Hepatocyte (in vitro differentiated cells): ENCODE measurements around the gene CHI3L2. TPM values are rescaled to one million over a fixed set of nuclear protein-coding genes. Genes with fewer than 3 reads are reported as not detected.
A peak's percentile ranks its signal among the peaks of the same experiment; 100 is the strongest.

Source experiments
- DNase-seq: peaks from one replicate; pipeline ENCODE4 v3.0.0-alpha.2; 2016; ENCODE audit warnings: low spot score
- H2AFZ ChIP-seq: fragments of 200-600 bp; sonication (generic); 2 replicates; pipeline ENCODE4 v1.6.0; 2016; ENCODE audit warnings: antibody characterized with exemption, mild to moderate bottlenecking
- H3K27ac ChIP-seq: fragments of 200-600 bp; sonication (generic); 2 replicates; pipeline ENCODE4 v1.5.1; 2016; ENCODE audit warnings: mild to moderate bottlenecking
- H3K27me3 ChIP-seq: fragments of 200-600 bp; sonication (generic); 2 replicates; pipeline ENCODE4 v1.6.1; 2016
- H3K36me3 ChIP-seq: fragments of 200-600 bp; sonication (generic); replicated peaks from 2 replicates; pipeline ENCODE4 v1.5.1; 2016; ENCODE audit warnings: low read depth; ENCODE audit not compliant: insufficient read depth
- H3K4me1 ChIP-seq: fragments of 200-600 bp; sonication (generic); 2 replicates; pipeline ENCODE4 v1.5.1; 2016; ENCODE audit warnings: mild to moderate bottlenecking, moderate library complexity; ENCODE audit not compliant: insufficient read depth
- H3K4me2 ChIP-seq: fragments of 200-600 bp; sonication (generic); 2 replicates; pipeline ENCODE4 v1.6.0; 2016
- H3K4me3 ChIP-seq: fragments of 200-600 bp; sonication (generic); 2 replicates; pipeline ENCODE4 v1.5.1; 2016; ENCODE audit warnings: mild to moderate bottlenecking
- H3K79me2 ChIP-seq: fragments of 200-600 bp; sonication (generic); 2 replicates; pipeline ENCODE4 v1.6.0; 2017; ENCODE audit warnings: mild to moderate bottlenecking
- H3K9me2 ChIP-seq: fragments of 200-600 bp; sonication (generic); replicated peaks from 2 replicates; pipeline ENCODE4 v1.6.0; 2017; ENCODE audit warnings: mild to moderate bottlenecking; ENCODE audit not compliant: insufficient read depth
- H3K9me3 ChIP-seq: fragments of 200-600 bp; sonication (generic); 2 replicates; pipeline ENCODE4 v1.5.1; 2016; ENCODE audit warnings: low read depth, mild to moderate bottlenecking
- H4K20me1 ChIP-seq: fragments of 200-600 bp; sonication (generic); 2 replicates; pipeline ENCODE4 v1.6.0; 2016; ENCODE audit warnings: mild to moderate bottlenecking; ENCODE audit not compliant: insufficient read depth, poor library complexity, severe bottlenecking
- EZH2 ChIP-seq: fragments of 200-600 bp; sonication (generic); IDR thresholded peaks from 2 replicates; pipeline ENCODE4 v1.6.1; 2016; ENCODE audit warnings: antibody characterized with exemption, mild to moderate bottlenecking, borderline replicate concordance
- EZH2phosphoT487 ChIP-seq: fragments of 200-600 bp; sonication (generic); IDR thresholded peaks from one replicate; pipeline ENCODE4 v1.6.1; 2018; ENCODE audit warnings: antibody characterized with exemption, mild to moderate bottlenecking, low read depth, moderate library complexity; ENCODE audit not compliant: unreplicated experiment, severe bottlenecking
- WGBS: methylation state at CpG from one replicate; pipeline ENCODE4 v1.1.6; 2016; ENCODE audit warnings: low lambda C conversion rate; ENCODE audit errors: missing lambda C conversion rate; 5-methylcytosine and 5-hydroxymethylcytosine counted together
- polyA plus RNA-seq: library from polyadenylated mRNA; unstranded; fragments of >200 nt; fragmentation: Nextera tagmentation; extraction: Ambion mirVana; gene quantifications from 2 replicates; pipeline ENCODE4 v1.2.1, GENCODE V29; 2016
- total RNA-seq: library from RNA; depleted of rRNA; stranded (reverse); fragments of >200 nt; gene quantifications from 2 replicates; pipeline ENCODE4 v1.2.3, GENCODE V29; 2014
- TF ChIP-seq, protein P1 (sequence below): fragments of 200-600 bp; sonication (generic); IDR thresholded peaks from 2 replicates; pipeline ENCODE4 v1.5.1; 2016; ENCODE audit warnings: antibody characterized with exemption, mild to moderate bottlenecking; ENCODE audit not compliant: poor library complexity

Gene CHI3L2
- total and polyA plus RNA-seq, 2 experiments from 2014 or later = 0.24 to 5.7 TPM

DNA sequence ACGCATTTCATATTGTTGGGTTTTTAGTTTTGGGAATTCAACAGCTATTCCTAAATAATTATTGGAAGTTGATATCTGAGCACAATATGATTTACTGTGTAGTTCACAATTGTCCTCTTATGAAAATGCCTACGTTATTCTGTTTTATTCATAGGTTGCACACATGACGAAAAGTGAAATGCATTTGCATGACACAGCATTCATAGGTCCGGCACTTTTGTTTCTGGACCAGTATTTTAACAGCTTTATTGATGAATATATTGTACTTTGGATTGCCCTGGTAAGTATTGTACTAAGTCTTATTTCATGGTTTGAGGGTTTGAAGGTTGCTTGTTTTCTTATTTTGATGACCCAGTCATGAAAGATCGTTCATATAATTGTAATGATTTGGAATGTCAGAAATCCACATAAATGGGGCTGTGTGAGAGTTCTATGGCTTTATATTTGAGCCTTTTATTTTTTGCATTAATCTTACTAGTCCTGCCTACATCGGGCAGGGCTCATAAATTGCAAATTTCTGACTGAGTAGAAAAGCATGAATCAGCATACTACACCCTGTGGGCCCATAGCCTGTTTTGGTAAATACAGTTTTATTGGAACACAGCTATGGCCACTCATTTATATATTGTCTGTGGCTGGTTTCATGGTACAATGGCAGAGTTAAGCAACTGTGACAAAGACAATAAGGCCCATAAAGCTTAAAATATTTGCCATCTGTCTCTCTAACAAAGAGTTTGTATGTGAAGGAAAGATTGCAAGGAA is 44.0 kb upstream of the CHI3L2 start:
- H3K9me3 ChIP-seq = no peaks in the 10 kb centered on the region
- DNase-seq = no peak
- TF ChIP-seq, protein P1, sequence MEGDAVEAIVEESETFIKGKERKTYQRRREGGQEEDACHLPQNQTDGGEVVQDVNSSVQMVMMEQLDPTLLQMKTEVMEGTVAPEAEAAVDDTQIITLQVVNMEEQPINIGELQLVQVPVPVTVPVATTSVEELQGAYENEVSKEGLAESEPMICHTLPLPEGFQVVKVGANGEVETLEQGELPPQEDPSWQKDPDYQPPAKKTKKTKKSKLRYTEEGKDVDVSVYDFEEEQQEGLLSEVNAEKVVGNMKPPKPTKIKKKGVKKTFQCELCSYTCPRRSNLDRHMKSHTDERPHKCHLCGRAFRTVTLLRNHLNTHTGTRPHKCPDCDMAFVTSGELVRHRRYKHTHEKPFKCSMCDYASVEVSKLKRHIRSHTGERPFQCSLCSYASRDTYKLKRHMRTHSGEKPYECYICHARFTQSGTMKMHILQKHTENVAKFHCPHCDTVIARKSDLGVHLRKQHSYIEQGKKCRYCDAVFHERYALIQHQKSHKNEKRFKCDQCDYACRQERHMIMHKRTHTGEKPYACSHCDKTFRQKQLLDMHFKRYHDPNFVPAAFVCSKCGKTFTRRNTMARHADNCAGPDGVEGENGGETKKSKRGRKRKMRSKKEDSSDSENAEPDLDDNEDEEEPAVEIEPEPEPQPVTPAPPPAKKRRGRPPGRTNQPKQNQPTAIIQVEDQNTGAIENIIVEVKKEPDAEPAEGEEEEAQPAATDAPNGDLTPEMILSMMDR = no peak
- TF ChIP-seq EZH2 = no peak
- TF ChIP-seq EZH2phosphoT487 = no peak

DNA sequence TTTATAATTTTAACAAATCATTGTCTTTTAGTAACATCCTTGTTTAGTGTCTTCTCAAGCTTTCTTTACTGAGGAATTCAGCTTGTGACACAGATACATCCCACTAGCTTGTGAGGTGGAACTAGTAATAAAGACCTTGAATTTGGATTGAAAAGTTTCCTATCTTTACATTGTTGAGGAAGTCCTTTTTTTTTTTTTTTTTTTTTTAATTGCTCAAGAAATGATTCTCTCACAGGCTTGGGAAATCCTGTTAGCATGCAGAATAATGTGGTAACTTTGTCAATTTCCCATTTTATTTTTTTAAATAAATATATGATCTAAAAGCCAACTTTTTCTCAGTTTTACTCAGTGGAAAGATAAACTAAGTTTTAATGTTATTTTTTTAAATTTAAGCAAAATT is 42.9 kb upstream of the CHI3L2 start:
- Histone ChIP-seq H3K4me2 (no peak overlapping the region), H2AFZ (no peak overlapping the region), H3K79me2 (no peaks in the 10 kb centered on the region), H3K36me3 (no peaks in the 10 kb centered on the region), H4K20me1 (no peaks in the 10 kb centered on the region), H3K4me1 (no peaks in the 10 kb centered on the region), H3K4me3 (no peak overlapping the region), H3K9me2 (no peaks in the 10 kb centered on the region), H3K9me3 (no peaks in the 10 kb centered on the region), H3K27ac (no peak overlapping the region), H3K27me3 (no peaks in the 10 kb centered on the region)
- no peak for TF ChIP-seq EZH2phosphoT487
- TF ChIP-seq EZH2 = no peak
- no peak for DNase-seq

More for the DNA sequence above, 44.0 kb upstream of the CHI3L2 start:
- Histone ChIP-seq H3K27ac (no peak overlapping the region), H3K27me3 (no peaks in the 10 kb centered on the region), H3K4me3 (no peak overlapping the region), H3K36me3 (no peaks in the 10 kb centered on the region), H3K79me2 (no peaks in the 10 kb centered on the region), H3K9me2 (no peaks in the 10 kb centered on the region), H3K4me2 (no peak overlapping the region), H4K20me1 (no peaks in the 10 kb centered on the region), H2AFZ (no peak overlapping the region), H3K4me1 (no peaks in the 10 kb centered on the region)
- 98% methylated on average over 6 of the region's 6 CpGs for WGBS

DNA sequence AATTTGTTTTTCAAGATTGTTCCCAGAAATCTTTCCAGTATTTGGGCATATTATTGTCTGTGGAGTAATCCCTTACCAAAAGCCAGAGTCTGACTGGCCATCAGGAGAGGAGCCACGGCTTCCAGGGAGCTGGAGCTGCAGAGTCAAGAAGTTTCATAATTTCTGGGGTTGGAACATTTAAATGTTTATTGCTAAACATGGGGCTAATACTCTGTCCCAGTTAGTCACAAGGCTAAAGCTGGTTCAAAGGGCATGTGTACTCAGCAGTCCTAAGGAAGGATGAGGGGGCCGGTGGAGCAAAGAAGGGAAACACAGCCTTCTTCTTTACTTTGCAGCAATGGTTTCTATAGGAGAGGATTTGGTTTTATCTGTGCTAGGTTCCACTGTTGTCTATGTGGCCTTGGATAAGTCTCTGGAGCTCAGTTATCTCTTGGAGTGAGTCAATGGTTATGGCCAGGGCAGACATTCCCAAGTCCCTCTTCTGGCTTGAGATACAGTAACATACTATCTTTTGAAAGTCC is 36.5 kb upstream of the CHI3L2 start:
- H3K9me3 ChIP-seq = no peaks in the 10 kb centered on the region
- 54% methylated on average over 2 of the region's 2 CpGs for WGBS
- H2AFZ ChIP-seq = no peak overlapping the region
- H3K27me3 ChIP-seq = no peaks in the 10 kb centered on the region
- H3K4me3 ChIP-seq = no peak overlapping the region
- H3K4me2 ChIP-seq = peak overlapping the region; percentile 8
- H4K20me1 ChIP-seq = no peaks in the 10 kb centered on the region
- H3K36me3 ChIP-seq = no peaks in the 10 kb centered on the region
- no peaks in the 10 kb centered on the region for H3K79me2 ChIP-seq
- H3K4me1 ChIP-seq = peaks cover 46% of the 10 kb centered on the region
- H3K9me2 ChIP-seq = no peaks in the 10 kb centered on the region
- peak; percentile 64 for DNase-seq
- no peak for TF ChIP-seq EZH2
- TF ChIP-seq, protein P1 = no peak
- peak overlapping the region; percentile 90 for H3K27ac ChIP-seq

DNA sequence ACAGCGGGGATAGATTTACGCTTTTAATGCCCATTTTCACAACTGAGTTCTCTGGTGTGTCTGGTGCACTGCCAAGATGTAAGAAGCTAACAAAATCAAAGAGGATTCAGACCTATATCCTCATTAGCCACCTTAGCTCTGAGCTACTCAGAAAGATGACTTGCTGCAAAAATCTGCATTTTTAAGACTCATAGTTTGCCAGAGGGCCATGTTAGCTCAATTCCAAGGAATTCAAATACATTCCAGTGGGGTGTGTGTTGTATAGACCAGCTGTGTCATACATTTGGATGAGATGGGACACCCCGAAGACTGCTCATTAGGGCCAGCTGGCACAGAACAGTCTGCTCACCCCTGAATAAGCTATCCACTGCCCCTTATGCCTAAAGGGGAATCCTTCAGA is 36.0 kb upstream of the CHI3L2 start:
- Histone ChIP-seq H3K9me3 (no peaks in the 10 kb centered on the region), H3K9me2 (no peaks in the 10 kb centered on the region), H2AFZ (no peak overlapping the region), H3K4me3 (no peak overlapping the region), H3K36me3 (no peaks in the 10 kb centered on the region), H3K27me3 (no peaks in the 10 kb centered on the region), H3K27ac (peak overlapping the region; percentile 90), H3K4me2 (peak overlapping the region; percentile 8), H3K79me2 (no peaks in the 10 kb centered on the region), H4K20me1 (no peaks in the 10 kb centered on the region), H3K4me1 (peaks cover 46% of the 10 kb centered on the region)
- no peak for DNase-seq
- WGBS = 59% methylated on average over 3 of the region's 3 CpGs
- TF ChIP-seq EZH2phosphoT487 (no peak), EZH2 (no peak)
- TF ChIP-seq, protein P1 = no peak
